NCI-H2029 treated with DMSO at 0.1 percent for 48 hours (cell line): Measurements from ENCODE around the gene WDR31.
"Not testable (repeated sequence)": the region's sequence is repeated elsewhere in the genome, so short reads cannot be mapped to it uniquely, and the experiment has no call there.

Source experiments
- DNase-seq: peaks from one replicate; lab custom pipeline; 2025; lab: John Stamatoyannopoulos, UW

WDR31 gene

DNA sequence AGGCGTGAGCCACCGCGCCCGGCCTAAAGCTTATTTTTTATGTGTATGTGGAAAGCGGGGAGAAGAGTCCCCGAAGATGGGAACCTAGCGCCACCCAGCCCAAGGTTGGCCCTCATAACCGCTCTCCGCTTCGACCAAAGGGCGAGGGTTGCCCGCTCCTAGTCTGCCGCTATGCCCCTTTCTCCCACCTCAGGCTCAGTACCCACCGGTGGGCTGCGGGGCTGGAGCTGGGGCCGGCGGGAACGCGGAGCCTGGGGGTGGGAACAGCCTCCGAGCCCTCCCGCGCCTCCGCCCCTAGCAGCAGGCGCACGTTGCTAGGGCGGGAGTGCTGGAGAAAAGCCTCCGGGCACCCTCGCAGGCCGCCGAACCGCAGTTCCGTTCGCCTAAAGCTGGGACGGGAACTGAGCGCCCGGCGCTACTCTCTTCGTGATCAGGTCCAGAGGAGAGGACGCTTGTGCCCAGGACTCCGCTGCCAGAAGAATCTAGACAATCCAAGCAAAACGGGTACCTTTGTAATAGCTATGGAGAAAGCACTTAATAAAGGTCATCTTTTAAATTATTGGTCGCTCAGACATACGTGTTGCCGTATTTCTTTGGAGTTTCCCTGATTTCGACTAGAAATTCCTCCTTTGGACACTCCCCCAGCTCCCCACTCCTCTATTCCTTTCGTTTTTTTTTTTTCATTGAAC is at the start of gene WDR31:
WDR31 (minus strand) TSS at position 265 of the 689 bp plus-strand sequence. CDS start 8,253 bp downstream, outside the sequence.
- DNase-seq: peak; percentile 58

- no peak for DNase-seq
Observed at GRCh38 chr9:113389451-113389850, 49.4 kb upstream of the WDR31 start.

DNA sequence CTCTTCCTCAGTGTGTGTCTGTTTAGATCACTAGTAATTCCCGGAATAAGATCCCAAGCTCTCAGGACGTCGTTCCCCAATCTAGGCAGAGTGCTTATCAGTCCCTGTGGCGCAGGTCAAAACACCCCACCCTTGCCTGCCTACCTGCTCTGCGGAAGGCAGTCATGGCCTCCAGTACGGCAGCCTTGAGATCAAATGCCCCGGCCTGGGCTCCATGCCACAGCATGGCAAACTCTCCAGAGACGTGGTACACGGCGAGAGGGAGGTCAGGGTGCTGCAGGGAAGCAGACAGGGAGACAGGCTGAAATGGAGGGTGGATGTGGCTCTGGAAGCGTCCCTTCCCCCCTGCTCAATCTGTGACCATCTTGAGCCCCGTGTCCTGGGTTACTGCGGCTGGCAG is 48.8 kb upstream of the WDR31 start:
- DNase-seq: no peak

GRCh38 chr9:113387560-113388230 is 47.6 kb upstream of the WDR31 start:
- no peak for DNase-seq

- DNase-seq: no peak
Observed at GRCh38 chr9:113386571-113387393, 46.7 kb upstream of the WDR31 start.

DNA sequence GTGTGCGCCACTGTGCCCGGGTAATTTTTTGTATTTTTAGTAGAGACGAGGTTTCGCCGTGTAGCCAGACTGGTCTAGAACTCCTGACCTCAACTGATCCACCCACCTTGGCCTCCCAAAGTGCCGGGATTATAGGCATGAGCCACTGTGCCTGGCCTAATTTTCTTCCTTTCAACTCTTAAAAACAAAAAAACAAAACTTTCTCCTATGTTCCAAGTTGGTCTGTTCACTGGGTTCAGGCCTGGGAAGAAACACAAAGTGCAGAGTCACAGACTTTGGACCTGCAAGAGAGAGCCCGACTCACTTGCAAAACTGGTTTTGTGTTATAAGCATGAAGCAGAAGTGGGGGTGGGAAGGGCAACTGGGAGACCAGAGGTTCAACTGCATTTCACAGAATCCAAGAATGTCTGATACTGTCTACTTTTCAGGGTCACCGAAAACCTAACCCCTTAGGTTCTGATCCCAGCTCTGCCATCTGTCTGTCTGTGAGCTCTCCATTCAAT is 41.9 kb upstream of the WDR31 start:
- no peak for DNase-seq

DNA sequence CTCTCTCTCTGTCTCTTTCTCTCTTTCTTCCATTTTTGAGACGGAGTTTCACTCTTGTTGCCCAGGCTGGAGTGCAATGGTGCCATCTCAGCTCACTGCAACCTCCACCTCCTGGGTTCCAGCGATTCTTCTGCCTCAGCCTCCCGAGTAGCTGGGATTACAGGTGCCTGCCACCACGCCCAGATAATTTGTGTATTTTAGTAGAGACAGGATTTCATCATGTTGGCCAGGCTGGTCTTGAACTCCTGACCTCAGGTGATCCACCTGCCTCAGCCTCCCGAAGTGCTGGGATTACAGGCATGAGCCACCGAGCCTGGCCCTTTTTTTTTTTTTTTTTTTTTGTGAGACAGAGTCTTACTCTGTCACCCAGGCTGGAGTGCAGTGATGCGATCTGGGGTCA is 41.4 kb upstream of the WDR31 start:
- not testable (repeated sequence) for DNase-seq

- no peak for DNase-seq
Observed at GRCh38 chr9:113380869-113381378, 40.8 kb upstream of the WDR31 start.

- DNase-seq: not testable (repeated sequence)
Observed at GRCh38 chr9:113379829-113380210, 39.7 kb upstream of the WDR31 start.

DNA sequence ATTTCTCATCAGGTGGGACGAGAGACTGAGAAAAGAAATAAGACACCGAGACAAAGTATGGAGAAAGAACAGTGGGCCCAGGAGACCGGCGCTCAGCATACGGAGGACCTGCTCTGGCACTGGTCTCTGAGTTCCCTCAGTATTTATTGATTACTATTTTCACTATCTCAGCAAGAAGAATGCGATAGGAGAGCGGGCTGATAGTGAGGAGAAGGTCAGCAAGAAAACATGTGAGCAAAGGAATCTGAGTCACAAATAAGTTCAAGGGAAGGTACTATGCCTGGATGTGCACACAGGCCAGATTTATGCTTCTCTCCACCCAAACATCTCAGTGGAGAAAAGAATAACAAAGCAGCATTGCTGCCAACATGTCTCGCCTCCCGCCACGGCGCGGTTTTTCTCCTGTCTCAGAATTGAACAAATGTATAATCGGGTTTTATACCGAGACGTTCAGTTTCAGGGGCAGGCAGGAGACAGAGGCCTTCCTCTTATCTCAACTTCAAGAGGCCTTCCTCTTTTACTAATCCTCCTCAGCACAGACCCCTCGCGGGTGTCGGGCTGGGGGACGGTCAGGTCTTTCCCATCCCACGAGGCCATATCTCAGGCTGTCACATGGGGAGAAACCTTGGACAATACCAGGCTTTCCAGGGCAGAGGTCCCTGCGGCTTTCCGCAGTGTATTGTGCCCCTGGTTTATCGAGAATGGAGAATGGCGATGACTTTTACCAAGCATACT is 39.2 kb upstream of the WDR31 start:
- not testable (repeated sequence) for DNase-seq

GRCh38 chr9:113376634-113377567 is 36.8 kb upstream of the WDR31 start, which contains the start of gene HDHD3:
Gene HDHD3, minus strand, starts transcription at chr9:113376986. Its CDS starts 2,632 bp downstream, at chr9:113374354.
- DNase-seq: peak; percentile 67

- no peak for DNase-seq
Observed at GRCh38 chr9:113375057-113376023, 35.3 kb upstream of the WDR31 start.

- no peak for DNase-seq
Observed at GRCh38 chr9:113373676-113374392, 33.8 kb upstream of the WDR31 start.

DNA sequence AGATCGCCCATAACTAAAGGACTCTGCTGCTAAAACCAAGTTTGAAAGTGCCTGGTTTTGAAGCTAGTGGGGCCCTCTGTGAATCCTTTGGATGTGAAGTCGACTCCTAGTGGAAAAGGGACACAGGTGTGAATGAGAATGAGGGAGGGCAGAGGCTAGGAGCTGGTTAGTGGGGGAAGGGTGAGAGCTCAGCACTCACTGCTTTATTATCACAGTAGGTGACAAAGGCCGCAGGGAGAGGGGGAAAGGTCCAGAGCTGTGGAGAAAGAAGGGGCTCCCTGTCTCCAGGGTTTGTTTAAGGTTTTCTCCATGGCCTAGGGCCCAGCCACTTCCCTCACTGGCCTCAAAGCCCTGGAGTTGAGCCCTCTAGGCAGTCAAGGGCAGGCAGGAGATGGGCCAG is 33.2 kb upstream of the WDR31 start:
- no peak for DNase-seq

GRCh38 chr9:113372059-113372458 is 32.0 kb upstream of the WDR31 start:
- DNase-seq: no peak

DNA sequence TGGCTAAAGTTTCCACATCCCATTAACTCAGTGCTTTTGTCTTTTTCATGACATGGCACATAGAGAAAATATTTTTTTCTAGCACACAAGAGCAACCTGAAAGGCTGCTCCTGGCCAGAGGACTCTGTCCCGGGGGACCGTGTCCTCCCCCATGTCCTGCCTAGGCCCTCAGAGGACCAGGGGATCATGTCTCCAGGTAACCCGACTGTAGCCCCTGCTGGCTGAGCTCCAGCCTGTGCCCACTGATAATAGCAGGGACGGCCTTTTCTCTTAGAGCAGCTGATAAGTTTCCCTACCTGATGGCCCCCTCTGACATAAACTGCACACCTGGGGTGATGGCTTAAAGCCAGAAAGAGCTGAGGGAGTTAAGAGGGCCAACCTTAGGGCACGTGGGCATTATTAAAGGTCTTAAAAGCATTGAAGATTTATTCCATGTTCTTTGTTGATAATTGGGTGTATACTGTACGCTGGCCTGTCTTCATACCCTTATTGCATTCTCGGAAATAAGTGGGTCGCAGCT is 30.8 kb upstream of the WDR31 start:
- DNase-seq: no peak

- no peak for DNase-seq
Observed at GRCh38 chr9:113369855-113370140, 29.7 kb upstream of the WDR31 start.
